CD1c-positive myeloid dendritic cell (primary cell): ENCODE data around the gene AMBN.

Experiments used
- DNase-seq: peaks from one replicate; pipeline ENCODE4 v3.0.0-alpha.2; 2016; ENCODE audit errors: extremely low spot score

The AMBN gene

GRCh38 chr4:70591955-70592582 lies at the start of gene AMBN:
TSS of gene AMBN (plus strand) at chr4:70592256. CDS start at chr4:70592359, 103 bp downstream.
- no peak for DNase-seq

DNA sequence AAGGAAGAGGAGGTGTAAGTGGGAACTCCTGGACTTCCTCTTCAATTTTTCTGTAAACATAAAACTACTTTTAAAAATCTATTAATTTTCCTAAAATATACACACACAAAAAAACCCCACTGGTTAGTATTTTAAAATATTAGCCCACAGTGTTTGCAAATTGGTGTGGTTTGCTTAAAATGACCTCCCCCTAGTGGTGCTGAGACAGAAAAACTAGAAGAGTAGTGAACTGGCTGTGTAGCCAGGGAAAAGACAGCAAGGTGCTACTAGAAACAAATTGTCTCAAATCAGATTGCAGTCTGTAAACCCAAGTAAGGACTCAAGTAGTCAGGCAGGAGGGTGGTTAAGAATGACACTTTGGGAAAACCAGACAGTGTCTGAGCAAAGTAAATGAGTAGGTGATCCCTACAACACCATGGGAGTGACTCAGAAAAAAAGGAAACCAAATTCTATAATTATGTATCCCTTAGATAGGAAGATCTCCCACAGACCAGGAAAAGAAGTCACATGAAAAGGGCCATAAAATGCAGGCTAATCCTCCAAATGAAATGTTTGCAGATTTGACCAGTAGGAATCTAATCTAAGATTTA lies 47.7 kb upstream of the AMBN start:
- no peak for DNase-seq

GRCh38 chr4:70556856-70557255 lies 35.2 kb upstream of the AMBN start:
- DNase-seq = no peak

- peak; percentile 25 for DNase-seq
Observed at GRCh38 chr4:70559211-70559830, 32.7 kb upstream of the AMBN start.

DNA sequence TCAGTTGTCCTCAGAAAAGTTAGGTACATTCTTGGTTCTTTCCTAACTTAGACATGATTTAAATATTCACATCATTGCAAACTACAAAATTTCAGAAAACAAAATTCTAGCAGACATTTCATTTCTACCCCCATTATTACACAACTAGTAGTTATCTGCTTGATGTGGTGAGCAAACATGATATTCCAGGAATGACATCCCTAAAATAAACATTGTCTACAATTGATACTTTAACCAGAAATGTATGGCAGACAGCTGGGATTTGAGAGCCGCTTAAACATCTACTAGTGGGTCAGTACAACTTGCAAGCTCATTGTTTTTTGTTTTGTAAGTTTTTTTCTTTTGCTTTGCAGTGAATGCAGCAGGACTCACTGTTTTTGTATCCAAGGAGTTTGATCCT lies 32.1 kb upstream of the AMBN start:
- DNase-seq = no peak

GRCh38 chr4:70564033-70564432 lies 28.0 kb upstream of the AMBN start:
- DNase-seq = no peak

GRCh38 chr4:70570796-70571195 lies 21.3 kb upstream of the AMBN start:
- DNase-seq = no peak

DNA sequence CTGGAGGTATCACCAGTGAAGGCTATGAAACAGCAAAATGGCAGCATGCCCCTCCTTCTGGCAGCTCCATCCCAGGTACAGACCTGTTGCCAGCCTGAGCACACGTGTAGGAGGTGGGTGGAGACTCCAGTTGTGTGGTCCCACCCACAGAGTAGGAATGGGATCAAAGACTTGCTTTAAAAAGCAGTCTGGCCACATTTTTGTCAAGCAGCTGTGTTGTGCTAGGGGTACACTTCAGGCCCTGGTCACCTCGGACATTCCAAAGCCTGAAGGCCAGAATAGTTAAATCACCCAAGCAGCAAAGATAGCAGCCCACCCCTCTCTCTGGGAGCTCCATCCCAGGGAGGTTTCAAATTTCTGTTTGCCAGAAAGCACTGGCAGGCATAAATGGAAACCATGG lies 20.3 kb upstream of the AMBN start:
- no peak for DNase-seq

- DNase-seq = no peak
Observed at GRCh38 chr4:70575964-70576363, 16.1 kb upstream of the AMBN start.

GRCh38 chr4:70577220-70577927 lies 14.7 kb upstream of the AMBN start:
- DNase-seq = no peak

DNA sequence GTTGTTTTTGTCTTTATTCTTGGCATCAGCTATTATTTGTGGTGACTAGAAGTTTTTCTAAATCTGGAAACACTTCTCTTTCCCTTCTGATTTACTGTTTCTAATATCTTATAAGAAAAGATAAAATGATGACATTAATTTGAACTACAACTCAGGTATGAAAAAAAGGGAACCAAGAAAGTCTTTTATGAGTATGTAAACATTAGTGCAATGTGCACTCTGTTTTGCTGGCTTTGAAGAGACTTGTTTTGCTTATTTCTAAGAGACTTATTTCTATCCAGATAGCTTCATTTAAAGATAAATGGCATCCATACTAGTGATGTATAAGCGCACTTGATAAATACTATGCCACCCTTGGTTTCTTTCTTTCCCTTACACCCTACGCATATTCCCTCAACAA lies 10.1 kb upstream of the AMBN start:
- no peak for DNase-seq

DNA sequence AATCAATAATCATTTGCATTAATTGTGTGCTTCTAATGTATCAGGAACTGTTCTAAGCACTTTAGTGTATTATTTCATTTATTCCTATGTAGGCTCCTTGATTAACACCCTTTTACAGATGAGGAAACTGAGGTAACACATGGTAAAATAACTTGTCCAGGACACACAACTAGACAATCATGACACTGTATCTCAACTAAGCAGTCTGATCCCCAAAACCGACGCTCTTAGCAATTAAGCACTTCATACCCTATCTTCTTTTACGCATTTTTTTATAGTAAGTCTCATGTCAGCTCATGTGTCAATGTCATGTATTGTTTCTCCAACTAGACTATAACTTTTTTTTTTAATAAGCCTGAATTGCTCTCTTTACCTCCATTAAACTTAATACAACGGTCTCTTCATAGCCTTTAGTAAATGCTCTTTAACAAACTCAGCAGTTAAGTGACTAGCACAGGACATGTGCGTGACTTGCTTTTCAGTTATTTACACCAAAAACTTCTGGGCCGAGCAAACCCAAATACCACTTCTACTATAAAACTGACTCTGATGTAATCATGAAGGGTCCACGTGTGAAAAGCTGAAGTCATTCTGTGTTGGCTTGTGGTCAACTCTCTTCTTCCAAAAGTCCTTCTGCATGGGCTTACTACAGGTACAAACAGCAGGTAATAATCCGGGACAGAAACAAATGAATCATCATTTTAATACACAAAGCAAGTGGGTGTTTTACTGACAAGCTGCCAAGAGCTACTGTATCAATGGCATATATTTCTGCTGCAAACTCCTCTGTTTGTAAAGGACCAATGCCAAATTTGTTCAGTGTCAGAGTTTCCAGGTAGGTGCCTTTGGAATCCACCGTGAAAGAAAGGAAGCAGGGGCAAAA lies 7.9 kb upstream of the AMBN start:
- DNase-seq = no peak

GRCh38 chr4:70586841-70587240 lies 5.2 kb upstream of the AMBN start:
- no peak for DNase-seq

- peak; percentile 33 for DNase-seq
Observed at GRCh38 chr4:70589785-70590184, 2.3 kb upstream of the AMBN start.

DNA sequence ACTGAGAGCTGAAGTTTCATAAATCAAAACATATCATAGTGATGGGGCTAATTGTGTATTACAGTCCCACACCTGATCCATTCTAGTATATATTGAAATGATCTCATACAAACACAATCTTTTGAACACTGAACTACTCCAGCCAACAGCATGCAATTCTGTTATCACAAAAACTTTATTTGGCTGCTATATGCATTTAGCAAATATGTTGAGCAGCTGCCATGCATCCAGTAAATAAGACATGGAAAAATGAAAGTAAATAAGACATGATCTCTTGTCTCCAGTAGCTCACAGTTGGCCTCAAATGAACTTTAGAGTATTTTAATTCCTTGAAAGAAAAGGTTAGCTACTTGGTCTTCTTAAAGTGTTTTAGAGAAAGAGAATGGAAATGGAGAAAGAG lies 2.1 kb downstream of the AMBN start:
- no peak for DNase-seq

DNA sequence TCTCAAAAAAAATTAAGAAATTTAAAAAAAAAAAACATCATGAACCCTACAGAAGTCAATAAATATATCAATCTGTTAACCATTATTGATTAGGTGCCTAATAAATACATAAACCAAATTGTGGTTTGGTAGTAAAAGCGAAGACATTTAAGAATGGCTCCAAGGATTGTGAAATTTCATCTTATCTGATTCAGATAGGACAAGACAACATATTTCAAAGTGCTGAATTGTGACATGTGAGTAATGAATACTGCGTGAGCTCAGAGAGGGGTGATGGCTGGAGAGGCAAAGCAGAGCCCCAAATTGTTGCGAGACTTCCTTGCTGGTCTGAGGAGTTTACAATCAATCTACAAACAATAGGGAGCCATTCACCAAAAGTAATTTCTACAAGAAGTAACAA lies 8.2 kb downstream of the AMBN start:
- no peak for DNase-seq

DNA sequence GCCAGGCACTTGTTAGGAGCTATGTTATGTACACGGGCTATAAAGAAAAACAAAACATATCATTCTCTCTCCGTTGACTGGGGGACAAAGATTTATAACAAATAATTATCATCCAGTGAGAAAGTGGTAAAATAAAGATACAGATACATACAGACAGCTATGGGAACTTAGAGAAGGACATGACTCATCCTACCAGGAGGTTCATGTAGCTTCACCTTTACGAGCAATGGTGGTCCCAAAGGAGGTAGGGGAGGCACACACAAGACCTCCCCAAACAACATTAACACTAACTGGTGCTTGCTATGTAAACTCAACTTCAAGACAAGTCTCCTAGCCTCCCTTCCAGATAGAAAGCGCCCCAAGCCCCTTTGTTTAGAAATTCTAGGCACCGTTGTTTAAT lies 8.9 kb downstream of the AMBN start:
- DNase-seq = no peak

- peak; percentile 73 for DNase-seq
Observed at GRCh38 chr4:70601422-70602039, 9.5 kb downstream of the AMBN start.

GRCh38 chr4:70603856-70604255 lies 11.8 kb downstream of the AMBN start:
- no peak for DNase-seq

GRCh38 chr4:70606459-70606858 lies 14.4 kb downstream of the AMBN start:
- DNase-seq = no peak

GRCh38 chr4:70607334-70607853 lies 15.3 kb downstream of the AMBN start:
- no peak for DNase-seq
